GM19463 (cell line): ENCODE measurements around the gene TMEM272.

ENCODE experiments used
- ATAC-seq: cut with Tn5 transposase; IDR thresholded peaks from one replicate; pipeline ENCODE4 v1.9.1; 2021; ENCODE audit warnings: mild to moderate bottlenecking, moderate library complexity; ENCODE audit not compliant: unreplicated experiment

TMEM272 gene

DNA sequence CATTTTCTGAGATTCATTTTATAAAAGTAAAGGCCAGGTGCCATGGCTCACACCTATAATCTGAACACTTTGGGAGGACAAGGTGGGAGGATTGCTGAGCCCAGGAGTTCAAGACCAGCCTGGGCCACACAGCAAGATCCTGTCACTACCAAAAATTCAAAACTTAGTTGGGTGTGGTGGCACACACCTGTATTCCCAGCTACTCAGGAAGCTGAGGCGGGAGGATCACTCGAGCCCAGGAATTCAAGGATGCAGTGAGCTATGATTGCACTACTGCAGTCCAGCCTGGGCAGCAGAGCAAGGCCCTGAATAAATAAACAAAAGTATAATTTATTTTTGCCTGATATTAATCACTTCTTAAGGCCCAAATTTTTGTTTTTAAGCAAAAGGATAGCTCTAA, 81.5 kb downstream of the TMEM272 start:
- no peak for ATAC-seq
